NCI-H1048 (cell line): Measurements from ENCODE around the gene OR10P1.

Experiments used
- DNase-seq: peaks from one replicate; lab custom pipeline; 2025; lab: John Stamatoyannopoulos, UW

Gene OR10P1

DNA sequence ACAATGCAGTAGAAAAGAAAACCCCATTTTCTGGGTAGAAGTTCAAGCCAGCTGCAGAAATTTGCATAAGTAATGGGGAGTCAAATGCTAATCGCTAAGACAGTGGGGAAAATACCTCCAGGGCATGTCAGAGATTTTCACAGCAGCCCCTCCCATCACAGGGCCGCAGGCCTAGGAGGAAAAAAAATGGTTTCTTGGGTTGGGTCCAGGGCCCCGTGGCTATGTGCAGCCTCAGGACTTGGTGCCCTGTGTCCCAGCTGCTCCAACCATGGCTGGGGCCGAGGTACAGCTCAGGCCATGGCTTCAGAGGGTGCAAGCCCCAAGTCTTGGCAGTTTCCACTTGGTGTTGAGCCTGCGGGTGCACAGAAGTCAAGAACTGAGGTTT is 14.6 kb downstream of the OR10P1 start:
- no peak for DNase-seq

DNA sequence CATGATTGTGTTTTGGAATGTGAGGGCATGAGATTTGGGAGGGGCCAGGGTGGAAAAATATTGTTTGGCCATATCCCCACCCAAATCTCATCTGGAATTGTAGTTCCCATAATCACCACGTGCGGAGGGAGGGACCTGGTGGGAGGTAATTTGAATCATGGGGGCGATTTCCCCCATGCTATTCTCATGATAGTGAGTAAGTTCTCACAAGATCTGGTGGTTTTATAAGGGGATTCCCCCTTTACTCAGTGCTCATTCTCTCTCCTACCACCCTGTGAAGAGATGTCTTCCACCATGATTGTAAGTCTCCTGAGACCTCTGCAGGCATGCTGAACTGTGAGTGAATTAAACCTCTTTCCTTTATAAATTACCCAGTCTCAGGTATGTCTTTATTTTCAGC is 15.7 kb downstream of the OR10P1 start:
- no peak for DNase-seq

DNA sequence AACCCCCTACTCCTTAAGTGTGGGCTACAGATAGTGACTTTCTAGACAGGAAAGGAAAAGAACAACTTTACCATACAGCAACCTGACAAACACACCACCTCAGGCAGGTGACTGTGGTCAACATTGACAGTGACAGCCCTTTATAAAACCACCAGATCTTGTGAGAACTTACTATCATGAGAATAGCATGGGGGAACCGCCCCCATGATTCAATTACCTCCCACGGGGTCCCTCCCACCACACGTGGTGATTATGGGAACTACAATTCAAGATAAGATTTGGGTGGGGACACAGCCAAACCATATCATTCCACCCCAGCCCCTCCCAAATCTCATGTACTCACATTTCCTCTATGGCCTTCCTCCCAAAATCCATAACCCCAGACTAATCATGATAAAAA is 16.3 kb downstream of the OR10P1 start:
- DNase-seq: no peak

DNA sequence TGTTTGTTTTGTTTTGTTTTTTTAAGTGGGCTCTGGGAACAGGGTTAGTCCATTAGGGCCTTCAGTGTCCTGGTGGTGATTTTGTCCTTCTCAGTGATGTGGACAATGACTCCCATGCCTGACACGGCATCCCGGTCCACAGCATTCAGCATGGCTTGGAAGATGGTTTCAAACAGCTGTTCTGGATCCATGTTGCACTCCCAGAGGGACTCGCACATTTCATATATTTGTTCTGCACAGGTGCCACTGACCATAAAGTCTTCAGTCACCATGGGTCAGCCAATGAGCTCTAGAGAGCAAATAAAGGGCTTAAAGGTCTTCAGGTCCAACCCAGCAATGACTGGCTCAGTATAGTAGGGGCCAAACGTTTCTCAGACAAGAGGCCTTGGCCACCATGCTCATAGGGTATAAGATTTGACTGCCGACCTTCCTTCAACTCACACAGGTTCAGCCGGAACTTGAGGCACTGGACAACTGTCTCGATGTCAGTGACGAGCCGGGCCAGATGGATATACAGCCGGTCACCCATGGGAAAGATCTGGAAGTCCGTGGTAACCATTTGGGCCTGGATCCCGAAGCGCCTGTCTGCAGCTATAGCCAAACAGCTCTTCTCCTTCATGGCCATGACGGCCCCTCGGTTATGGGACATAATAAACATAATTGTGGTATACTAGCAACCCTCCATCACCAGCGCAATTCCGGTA is 18.0 kb downstream of the OR10P1 start:
- no peak for DNase-seq

DNA sequence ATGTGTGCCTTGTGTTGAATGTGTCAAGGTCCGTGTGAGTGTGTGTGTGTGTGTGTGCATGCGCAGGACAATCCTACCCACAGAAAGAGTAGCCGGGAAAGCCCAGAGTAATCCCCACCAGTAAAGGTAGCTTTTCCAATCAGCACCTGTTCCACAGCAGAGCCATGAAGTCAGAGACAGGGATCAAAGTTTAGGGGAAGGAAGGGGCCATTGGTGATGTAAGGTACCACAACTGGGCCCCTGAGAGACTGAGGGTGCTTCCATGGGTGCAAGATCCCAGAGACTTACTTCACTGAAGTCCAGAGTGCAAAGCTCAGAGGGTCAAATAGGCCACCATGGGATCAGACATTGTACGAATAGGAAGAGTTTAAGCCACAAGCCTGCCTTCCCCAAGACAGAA is 20.5 kb downstream of the OR10P1 start:
- DNase-seq: no peak

DNA sequence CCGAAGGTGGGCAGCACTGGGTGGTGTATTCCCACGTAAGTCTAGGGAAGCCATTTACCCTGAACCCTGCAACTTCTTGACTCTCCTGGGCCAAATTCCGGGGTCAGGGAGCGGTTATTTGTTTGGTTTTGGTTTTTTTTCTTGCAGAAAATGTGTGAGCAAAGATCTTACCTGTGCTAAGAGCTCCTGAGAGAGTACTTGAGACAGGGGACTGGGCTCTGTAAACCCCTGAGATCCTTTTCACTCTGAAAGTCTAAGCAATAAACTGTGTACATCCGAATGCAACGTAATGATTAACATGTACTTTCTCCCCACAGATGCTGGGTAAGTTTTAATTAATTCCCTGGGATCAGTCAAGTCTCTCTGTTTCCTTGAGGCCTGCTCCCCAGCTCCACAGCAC is 21.5 kb downstream of the OR10P1 start:
- no peak for DNase-seq

DNA sequence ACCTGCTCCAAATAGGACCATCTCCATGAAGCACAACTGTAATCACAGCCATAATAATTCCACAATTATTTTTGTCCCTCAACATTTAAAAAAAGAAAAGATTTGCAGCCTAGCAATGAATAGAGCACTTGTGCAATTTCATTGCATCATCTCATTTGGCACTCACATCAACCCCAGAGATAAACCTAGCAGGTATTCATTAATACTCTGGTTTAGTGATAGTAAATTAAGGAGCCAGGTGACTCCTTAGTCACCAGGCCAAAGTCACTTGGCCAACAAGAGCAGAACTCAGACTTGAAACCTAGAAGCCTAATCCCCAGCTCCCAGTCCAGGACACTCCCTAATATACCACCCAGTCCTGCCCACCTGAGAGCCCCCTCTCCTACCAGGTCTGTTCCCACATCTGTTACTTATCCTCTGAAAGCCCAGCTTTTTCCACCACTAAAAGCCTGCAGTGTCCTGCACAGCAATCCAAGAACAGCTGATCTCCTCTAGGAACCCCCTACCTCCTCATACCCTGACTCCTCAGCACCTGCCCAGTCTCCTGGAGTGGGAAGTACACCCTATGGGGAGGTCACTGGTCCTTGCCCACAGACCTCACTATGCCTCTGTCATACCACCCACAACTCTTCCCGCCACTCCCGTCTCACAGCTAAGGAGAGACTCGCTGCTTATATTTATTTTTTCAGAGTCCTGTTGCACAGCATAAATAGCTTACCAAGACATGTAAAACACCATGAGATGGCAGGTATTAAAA is 22.1 kb downstream of the OR10P1 start:
- DNase-seq: no peak

DNA sequence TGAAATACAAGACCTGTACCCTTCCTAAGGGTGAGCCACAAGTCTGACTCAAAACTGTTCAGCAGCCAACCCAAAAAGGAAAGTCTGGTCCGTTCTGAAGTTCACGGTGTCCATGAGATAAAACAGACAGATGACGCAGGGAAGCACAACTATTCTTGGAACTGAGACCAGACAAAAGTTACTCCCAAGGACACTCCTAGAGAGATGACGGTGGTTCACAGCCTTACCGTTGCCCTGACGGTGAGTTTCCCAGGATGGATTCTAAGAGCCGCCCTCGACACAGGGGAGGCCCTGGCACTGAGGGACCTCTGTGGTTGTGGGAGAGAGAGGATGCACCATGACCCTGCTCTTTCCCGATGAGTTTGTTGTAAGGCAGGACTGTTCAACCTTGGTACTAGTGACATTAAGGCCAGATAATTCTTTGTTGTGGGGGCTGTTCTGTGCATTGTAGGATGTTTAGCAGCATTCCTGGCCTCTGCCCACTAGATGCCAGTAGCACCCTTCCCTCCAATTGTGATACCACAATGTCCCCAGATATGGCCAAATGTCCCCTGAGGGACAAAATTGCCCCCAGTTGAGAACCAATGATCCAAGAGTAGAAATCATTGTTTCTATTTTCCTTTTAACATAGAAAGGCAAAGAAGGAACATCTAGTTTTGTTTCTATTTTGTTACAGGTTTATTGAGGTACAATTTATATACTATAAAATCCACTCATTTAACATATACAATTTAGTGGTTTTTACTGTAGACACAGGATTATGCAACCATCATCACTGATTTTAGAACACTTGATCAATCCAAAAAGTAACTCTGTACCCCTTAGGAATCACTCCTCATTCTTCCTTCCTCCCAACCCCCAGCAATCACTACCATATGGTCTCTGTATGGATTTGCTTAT is 23.0 kb downstream of the OR10P1 start:
- no peak for DNase-seq

DNA sequence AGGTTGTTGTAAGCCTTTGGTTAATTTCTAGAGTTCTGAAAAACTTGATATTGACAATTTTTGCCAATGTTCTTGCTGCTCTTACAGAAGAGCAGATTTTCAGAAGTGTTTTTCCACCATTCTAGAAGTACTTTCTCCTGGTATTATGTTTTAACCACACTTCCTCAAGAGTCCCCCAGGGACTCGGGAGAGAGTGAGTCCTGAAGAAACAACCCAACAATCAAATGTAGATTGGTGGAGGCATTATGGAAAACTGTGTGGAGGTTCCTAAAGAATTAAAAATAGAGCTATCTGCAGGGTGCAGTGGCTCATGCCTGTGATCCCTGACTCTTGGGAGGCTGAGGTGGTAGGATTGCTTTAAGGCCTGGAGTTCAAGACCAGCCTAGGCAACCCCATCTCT is 26.7 kb downstream of the OR10P1 start:
- DNase-seq: no peak

DNA sequence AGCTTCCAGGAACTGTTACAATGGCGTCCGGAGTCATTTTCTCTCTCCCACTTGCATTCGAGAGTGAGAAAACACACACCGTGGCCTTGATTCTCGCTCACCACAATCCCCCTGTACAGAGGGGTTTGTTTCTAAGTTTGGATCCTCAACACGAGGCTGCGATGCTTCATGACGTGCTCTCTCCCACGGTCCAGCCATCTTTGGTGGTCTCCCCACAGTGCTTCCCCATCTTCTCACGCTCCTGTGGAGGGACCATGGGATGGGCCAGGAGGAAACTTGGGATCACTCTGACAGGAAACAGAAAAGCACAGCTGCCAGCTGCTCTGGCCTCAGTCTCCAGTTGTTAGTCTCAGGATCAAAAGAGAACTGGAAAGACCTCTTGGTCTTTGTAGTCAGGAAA is 28.1 kb downstream of the OR10P1 start:
- DNase-seq: no peak

DNA sequence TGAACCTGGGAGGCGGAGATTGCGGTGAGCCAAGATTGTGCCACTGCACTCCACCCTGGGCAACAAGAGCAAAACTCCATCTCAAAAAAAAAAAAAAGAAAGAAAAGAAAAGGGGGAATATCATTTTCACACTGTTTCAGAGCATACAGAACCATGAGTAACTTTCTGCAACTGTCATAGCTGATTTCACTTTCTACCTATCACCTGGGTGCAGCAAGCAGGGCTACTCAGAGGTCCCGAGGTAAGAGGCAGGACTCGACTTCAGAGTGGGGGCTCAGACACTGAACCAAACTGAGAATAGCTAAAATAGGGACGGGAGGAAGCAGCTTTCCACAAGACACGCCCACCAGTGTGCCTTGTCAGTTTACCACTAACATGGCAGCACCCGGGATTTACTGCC is 29.8 kb downstream of the OR10P1 start:
- DNase-seq: no peak

DNA sequence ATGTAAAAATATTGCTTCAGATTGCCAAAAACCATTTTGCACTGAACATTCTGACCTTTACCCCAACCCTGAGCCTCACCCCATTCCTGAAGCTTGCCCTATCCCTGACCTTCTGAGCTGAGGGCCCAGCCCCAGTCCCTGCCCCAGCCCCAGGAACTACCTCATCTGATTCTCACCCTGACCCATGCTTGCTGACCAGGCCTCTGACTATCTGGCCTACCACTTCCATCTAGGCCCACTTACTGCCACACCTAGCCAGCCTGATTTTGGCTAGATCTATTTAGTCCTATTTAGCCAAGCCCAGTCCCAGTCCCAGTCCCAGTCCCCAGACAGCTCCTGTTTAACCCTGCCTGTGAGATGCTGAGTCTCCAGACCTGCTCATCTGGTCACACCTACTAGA is 33.6 kb downstream of the OR10P1 start:
- DNase-seq: no peak

DNA sequence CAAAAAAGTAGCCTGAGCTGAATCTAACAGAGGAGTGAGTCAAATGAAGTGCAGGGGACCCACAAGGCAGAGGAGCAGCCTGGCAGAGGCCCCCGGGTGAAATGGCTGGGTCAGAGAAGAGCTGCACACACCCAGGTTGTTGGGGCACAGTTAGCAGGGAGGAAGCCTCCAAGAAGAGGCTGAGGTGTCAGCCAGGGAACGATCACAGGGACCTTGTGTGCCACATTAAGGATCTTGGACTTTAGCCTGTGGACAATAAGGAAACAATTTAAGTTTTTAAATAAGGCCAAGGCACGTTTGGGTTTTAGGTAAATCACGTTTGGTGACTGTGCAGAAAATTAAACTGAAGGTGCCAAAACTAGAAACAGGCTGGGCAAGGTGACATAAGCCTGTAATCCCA is 35.1 kb downstream of the OR10P1 start:
- no peak for DNase-seq

DNA sequence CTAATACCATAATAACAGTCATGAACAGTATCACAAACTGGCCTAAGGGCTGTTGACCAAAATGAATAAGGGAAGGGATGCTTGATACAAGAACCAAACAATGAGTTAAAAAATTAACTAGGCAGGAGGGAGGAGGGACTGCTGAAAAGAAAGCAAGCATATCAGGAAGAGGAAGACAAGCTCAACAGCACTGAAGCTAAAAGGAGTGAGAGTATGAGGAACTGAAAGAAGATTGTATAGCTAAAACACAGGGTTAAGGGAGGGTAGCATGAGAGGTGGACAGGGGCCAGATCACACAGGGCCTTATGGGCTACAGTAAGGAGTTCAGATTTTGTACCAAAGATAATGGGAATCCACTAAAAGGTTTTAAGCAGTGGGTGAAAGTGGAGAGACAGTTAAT is 36.9 kb downstream of the OR10P1 start:
- DNase-seq: no peak

DNA sequence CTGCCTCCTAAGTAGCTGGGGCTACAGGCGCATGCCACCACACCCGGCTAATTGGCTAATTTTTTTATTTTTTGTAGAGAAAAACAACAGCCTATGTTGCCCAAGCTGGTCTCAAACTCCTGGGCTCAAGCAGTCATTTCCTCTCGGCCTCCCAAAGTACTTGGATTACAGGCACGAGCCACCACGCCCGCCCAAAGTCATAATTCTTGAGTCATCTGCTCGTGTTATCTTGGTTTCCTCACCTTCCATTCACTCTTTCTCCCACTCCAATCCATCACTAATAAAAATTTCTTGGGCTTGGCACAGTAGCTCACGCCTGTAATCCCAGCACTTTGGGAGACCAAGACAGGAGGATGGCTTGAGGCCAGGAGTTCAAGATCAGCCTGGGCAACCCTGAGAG is 39.0 kb downstream of the OR10P1 start:
- DNase-seq: no peak

DNA sequence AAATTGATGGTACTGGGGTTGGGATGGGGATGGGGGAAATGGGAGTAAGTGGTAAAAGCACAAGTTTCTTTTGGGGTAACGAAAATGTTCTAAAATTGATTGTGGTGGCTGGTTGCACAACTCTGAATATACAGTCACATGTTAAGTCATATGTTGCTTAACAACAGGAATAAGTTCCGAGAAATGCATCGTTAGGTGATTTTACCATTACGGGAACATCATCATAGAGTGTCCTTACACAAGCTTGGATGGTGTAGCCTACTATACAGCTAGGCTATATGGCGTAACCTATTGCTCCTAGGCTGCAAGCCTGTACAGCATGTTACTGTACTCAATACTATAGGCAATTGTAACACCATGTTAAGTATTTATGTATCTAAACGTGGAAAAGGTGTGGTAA is 40.0 kb downstream of the OR10P1 start:
- DNase-seq: no peak

DNA sequence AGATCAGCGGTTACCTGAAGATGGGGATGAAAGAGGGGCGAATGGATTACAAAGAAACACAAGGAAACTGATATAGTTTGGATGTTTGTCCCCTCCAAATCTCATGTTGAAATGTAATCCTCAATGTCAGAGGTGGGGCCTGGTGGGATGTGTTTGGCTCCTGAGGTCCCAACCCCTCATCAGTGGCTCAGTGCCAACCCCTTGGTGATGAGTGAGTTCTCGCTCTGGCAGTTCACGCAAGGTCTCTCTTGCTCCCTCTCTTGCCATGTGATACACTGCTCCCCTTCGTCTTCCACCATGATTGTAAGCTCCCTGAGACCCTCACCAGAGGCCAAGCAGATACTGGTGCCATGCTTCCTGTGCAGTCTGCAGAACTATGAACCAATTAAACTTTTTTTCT is 43.0 kb downstream of the OR10P1 start:
- no peak for DNase-seq

DNA sequence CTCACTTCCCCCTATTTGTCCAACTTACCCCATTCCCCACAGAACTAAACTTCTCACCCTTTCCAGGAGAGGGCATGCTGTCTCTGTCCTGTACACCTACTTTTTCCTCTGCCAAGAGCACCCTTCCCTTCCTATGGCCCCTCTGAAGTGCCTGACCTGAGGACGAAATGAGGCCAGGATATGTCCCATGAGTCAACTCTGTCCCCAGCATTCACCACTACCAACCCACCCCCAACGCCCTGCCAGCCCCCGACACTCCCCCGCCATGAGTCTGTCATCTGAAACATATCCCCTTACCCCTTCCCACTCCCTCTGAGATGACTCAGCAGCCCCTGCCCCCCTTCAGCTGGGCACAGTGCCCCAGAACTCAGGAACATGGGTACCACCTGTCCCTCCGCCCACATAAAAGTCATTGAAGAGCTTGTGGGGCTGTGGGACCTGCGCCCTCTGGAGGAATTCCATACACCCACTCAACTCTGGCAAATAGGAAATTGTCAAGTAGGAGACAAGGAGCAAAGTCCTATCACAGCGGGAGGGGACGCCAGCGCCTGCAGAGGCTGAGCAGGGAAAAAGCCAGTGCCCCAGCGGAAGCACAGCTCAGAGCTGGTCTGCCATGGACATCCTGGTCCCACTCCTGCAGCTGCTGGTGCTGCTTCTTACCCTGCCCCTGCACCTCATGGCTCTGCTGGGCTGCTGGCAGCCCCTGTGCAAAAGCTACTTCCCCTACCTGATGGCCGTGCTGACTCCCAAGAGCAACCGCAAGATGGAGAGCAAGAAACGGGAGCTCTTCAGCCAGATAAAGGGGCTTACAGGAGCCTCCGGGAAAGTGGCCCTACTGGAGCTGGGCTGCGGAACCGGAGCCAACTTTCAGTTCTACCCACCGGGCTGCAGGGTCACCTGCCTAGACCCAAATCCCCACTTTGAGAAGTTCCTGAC is 44.7 kb downstream of the OR10P1 start:
- no peak for DNase-seq

DNA sequence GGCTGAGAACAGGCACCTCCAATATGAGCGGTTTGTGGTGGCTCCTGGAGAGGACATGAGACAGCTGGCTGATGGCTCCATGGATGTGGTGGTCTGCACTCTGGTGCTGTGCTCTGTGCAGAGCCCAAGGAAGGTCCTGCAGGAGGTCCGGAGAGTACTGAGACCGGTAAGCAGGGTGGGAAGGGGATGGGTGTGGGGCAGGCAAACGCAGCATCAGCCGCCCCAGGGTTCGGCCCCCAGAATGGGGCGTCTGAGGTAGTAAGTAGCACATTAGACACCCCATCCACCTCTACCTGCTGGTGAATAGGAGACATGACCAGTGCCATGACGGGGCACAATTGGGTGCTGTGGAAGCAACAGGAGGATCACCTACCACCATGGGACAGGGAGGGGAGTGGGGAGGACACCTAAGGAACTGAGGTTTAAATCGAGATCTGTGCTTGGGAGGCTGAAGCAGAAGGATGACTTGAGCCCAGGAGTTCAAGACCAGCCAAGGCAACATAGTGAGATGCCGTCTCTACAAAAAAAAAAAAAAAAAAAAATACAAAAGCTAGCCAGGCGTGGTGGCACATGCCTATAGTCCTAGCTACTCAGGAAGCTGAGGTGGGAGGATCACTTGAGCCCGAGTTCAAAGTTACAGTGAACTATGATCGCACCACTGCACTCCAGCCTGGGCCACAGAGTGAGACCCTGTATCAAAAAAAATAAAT is 45.5 kb downstream of the OR10P1 start:
- DNase-seq: no peak

DNA sequence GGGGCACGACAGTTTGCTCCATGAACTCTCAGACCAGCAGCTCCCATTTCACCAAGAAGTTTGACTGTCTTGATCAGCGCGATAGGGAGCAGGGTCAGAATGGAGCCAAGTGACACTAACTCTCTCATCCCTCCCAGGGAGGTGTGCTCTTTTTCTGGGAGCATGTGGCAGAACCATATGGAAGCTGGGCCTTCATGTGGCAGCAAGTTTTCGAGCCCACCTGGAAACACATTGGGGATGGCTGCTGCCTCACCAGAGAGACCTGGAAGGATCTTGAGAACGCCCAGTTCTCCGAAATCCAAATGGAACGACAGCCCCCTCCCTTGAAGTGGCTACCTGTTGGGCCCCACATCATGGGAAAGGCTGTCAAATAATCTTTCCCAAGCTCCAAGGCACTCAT is 47.0 kb downstream of the OR10P1 start:
- no peak for DNase-seq

DNA sequence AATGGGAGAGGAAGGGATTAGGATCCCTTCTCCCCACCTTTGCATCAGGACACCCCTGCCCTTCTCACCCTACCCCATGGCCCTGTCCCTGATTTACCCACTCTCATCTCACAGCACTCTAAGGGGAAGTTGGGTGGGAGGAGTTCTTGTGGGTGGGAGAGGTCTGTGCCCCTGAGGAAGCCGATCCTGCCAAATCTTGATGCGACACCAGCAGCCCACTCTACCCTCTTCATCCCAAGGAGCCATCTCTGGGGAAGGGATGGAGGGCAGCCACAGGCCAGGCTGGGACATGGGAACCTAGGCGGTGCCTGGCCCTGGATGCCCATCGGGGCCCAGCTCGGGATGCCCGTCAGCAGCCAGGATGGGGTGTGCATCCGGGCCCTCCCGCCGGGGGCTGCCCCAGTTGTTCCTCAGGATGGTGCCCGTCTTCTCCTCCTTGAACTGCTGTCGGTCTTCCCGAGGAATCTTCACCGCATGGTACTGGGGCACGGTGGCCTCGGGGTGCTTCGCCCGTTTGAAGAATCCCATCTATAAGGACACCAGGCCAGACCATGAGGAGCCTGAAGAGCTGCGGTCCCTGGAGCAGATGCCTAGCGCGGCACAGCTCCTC is 48.2 kb downstream of the OR10P1 start:
- DNase-seq: no peak
